H1 (cell line): ENCODE measurements around the gene POFUT2. TPM values are rescaled to one million over a fixed set of nuclear protein-coding genes. Genes with fewer than 3 reads are reported as not detected.

Experiments used
- CTCF ChIA-PET: fragments of 300-600 bp; sonication (Branson Sonifier 250); formaldehyde crosslinking; loops from one replicate; lab custom pipeline; 2021; ENCODE audit not compliant: partially characterized antibody; lab: Charles Lee
- POLR2A ChIA-PET: fragments of 300-600 bp; sonication (Branson Sonifier 250); formaldehyde crosslinking; loops from one replicate; lab custom pipeline; 2021; ENCODE audit warnings: inconsistent platforms; ENCODE audit not compliant: partially characterized antibody; lab: Charles Lee
- DNase-seq, 2 experiments: peaks; one replicate each; pipeline versions ENCODE4 v3.0.0 to v3.0.0-alpha.2; 2010 to 2022; ENCODE audit warnings: low spot score in 2 of 2, low read depth in 1 of 2, mixed read lengths in 1 of 2
- FAIRE-seq: peaks from 2 replicates; lab custom pipeline; 2011; peaks lifted over from hg19 to GRCh38; lab: Jason Lieb, UNC
- H2AFZ ChIP-seq: 2 replicates; pipeline ENCODE4 v1.8.1; 2012; ENCODE audit warnings: low read length, inconsistent platforms
- H2AK5ac ChIP-seq: 2 replicates; pipeline ENCODE4 v1.6.1; 2013; ENCODE audit warnings: low read depth, low read length
- H2BK120ac ChIP-seq: replicated peaks from 2 replicates; pipeline ENCODE3; 2013; ENCODE audit warnings: low read depth, low read length, inconsistent platforms
- H2BK12ac ChIP-seq: 2 replicates; pipeline ENCODE4 v1.6.1; 2013; ENCODE audit warnings: low read depth, low read length
- H2BK15ac ChIP-seq: 2 replicates; pipeline ENCODE4 v1.6.1; 2013; ENCODE audit warnings: low read length
- H2BK20ac ChIP-seq: 2 replicates; pipeline ENCODE4 v1.6.1; 2013; ENCODE audit warnings: low read length
- H2BK5ac ChIP-seq: 2 replicates; pipeline ENCODE4 v1.6.1; 2013; ENCODE audit warnings: low read depth, low read length
- H3K14ac ChIP-seq: 2 replicates; pipeline ENCODE4 v1.6.1; 2013; ENCODE audit warnings: inconsistent platforms; ENCODE audit not compliant: insufficient read length
- H3K18ac ChIP-seq: 2 replicates; pipeline ENCODE4 v1.6.1; 2013; ENCODE audit warnings: low read length; ENCODE audit errors: extremely low read depth
- H3K23ac ChIP-seq: 2 replicates; pipeline ENCODE4 v1.6.1; 2013; ENCODE audit warnings: inconsistent platforms; ENCODE audit not compliant: insufficient read length
- H3K23me2 ChIP-seq: 2 replicates; pipeline ENCODE4 v1.6.1; 2013; ENCODE audit warnings: low read depth, low read length
- H3K27ac ChIP-seq: 2 replicates; pipeline ENCODE4 v1.6.1; 2011; ENCODE audit warnings: low read depth, low read length, inconsistent platforms
- H3K27me3 ChIP-seq, 4 experiments: replicated peaks in 1 of 4; 1 replicate in 1 of 4; 2 replicates in 3 of 4; pipeline versions ENCODE4 v1.6.1 to v1.8.1; 2011 to 2013; ENCODE audit warnings: low read length in 3 of 4, mild to moderate bottlenecking in 3 of 4, inconsistent platforms in 2 of 4, mixed read lengths in 2 of 4, moderate library complexity in 1 of 4; ENCODE audit not compliant: control insufficient read depth in 3 of 4, insufficient read depth in 3 of 4; ENCODE audit errors: extremely low read depth in 1 of 4
- H3K36me3 ChIP-seq, 4 experiments: 2 replicates each; pipeline versions ENCODE4 v1.6.1 to v1.8.1; 2011 to 2013; ENCODE audit warnings: mild to moderate bottlenecking in 4 of 4, low read length in 3 of 4, moderate library complexity in 2 of 4, control low read depth in 1 of 4, inconsistent platforms in 1 of 4; ENCODE audit not compliant: insufficient read depth in 4 of 4, control insufficient read depth in 2 of 4
- H3K4ac ChIP-seq: replicated peaks from 2 replicates; pipeline ENCODE3; 2013; ENCODE audit warnings: low read length, low read depth, mixed read lengths, inconsistent platforms; ENCODE audit not compliant: insufficient read length
- H3K4me1 ChIP-seq, 4 experiments: replicated peaks in 1 of 4; 1 replicate in 1 of 4; 2 replicates in 3 of 4; pipeline versions ENCODE4 v1.6.1 to v1.8.1; 2011 to 2013; ENCODE audit warnings: low read length in 3 of 4, inconsistent platforms in 2 of 4, mixed read lengths in 1 of 4; ENCODE audit not compliant: insufficient read depth in 4 of 4, control insufficient read depth in 3 of 4
- H3K4me2 ChIP-seq, 2 experiments: 2 replicates each; pipeline versions ENCODE4 v1.6.1 to v1.8.1; 2011 to 2013; ENCODE audit warnings: low read depth in 2 of 2, low read length in 2 of 2, control low read depth in 1 of 2, inconsistent platforms in 1 of 2, mild to moderate bottlenecking in 1 of 2; ENCODE audit not compliant: insufficient read depth in 1 of 2
- H3K4me3 ChIP-seq, 4 experiments: fragments of 200-600, 300-600 bp in 1 of 4; sonication (generic), shearing (Covaris generic), sonication (Bioruptor Twin) in 1 of 4; 2 replicates each; pipeline versions ENCODE4 v1.5.1 to v1.8.1; 2011 to 2016; ENCODE audit warnings: low read length in 4 of 4, low read depth in 3 of 4, control low read depth in 2 of 4, inconsistent platforms in 2 of 4, mild to moderate bottlenecking in 2 of 4, mixed read lengths in 1 of 4, moderate library complexity in 1 of 4; ENCODE audit not compliant: insufficient read depth in 2 of 4; ENCODE audit errors: extremely low read depth in 1 of 4
- H3K56ac ChIP-seq: replicated peaks from 2 replicates; pipeline ENCODE3; 2013; ENCODE audit warnings: low read depth, mild to moderate bottlenecking, mixed read lengths, low read length, inconsistent platforms; ENCODE audit not compliant: insufficient read length
- H3K79me1 ChIP-seq: 2 replicates; pipeline ENCODE4 v1.6.1; 2013; ENCODE audit warnings: low read depth, low read length, control low read depth
- H3K79me2 ChIP-seq, 2 experiments: 2 replicates each; pipeline versions ENCODE4 v1.6.1 to v1.8.1; 2012 to 2013; ENCODE audit warnings: low read length in 2 of 2, mild to moderate bottlenecking in 2 of 2, inconsistent platforms in 1 of 2; ENCODE audit not compliant: insufficient read depth in 2 of 2, control insufficient read depth in 1 of 2
- H3K9ac ChIP-seq, 4 experiments: replicated peaks in 1 of 4; 1 replicate in 1 of 4; 2 replicates in 3 of 4; pipeline versions ENCODE4 v1.6.1 to v1.8.1; 2011 to 2013; ENCODE audit warnings: low read depth in 3 of 4, low read length in 3 of 4, control low read depth in 2 of 4, mild to moderate bottlenecking in 2 of 4, moderate library complexity in 2 of 4, inconsistent platforms in 1 of 4; ENCODE audit errors: extremely low read depth in 1 of 4
- H3K9me3 ChIP-seq, 2 experiments: 2 replicates each; pipeline versions ENCODE4 v1.6.1 to v1.8.1; 2012 to 2013; ENCODE audit warnings: mild to moderate bottlenecking in 2 of 2, moderate library complexity in 2 of 2, control low read depth in 1 of 2, inconsistent platforms in 1 of 2, low read depth in 1 of 2, low read length in 1 of 2, mixed read lengths in 1 of 2; ENCODE audit not compliant: insufficient read depth in 2 of 2
- H4K20me1 ChIP-seq, 2 experiments: replicated peaks in 1 of 2; 2 replicates each; pipeline versions ENCODE3 to v1.8.1; 2011 to 2013; ENCODE audit warnings: inconsistent platforms in 2 of 2, low read length in 2 of 2, mild to moderate bottlenecking in 1 of 2; ENCODE audit not compliant: insufficient read depth in 2 of 2, control insufficient read depth in 1 of 2
- H4K5ac ChIP-seq: 2 replicates; pipeline ENCODE4 v1.6.1; 2013; ENCODE audit warnings: low read length, low read depth, mixed read lengths, inconsistent platforms; ENCODE audit not compliant: insufficient read length
- H4K8ac ChIP-seq: 2 replicates; pipeline ENCODE4 v1.8.0; 2013; ENCODE audit warnings: mild to moderate bottlenecking, moderate library complexity, low read length, inconsistent platforms; ENCODE audit not compliant: insufficient read depth; ENCODE audit errors: extremely low read depth
- H4K91ac ChIP-seq: replicated peaks from 2 replicates; pipeline ENCODE3; 2013; ENCODE audit warnings: low read length, mixed read lengths, inconsistent platforms; ENCODE audit not compliant: insufficient read length
- ASH2L ChIP-seq: fragments of 200-600, 300-600 bp; sonication (generic); IDR thresholded peaks from one replicate; pipeline ENCODE4 v1.7.1; 2017; ENCODE audit warnings: low read length
- CBX5 ChIP-seq: fragments of 300-800, 300-1000 bp; sonication (generic); IDR thresholded peaks from 2 replicates; pipeline ENCODE4 v1.7.1; 2016; ENCODE audit warnings: antibody characterized with exemption, low read length, low read depth
- CTCF ChIP-seq, 3 experiments: IDR thresholded peaks; 1 replicate in 2 of 3; 2 replicates in 1 of 3; pipeline versions ENCODE4 v1.5.1 to v1.6.1; 2011; ENCODE audit warnings: low read length in 3 of 3, mild to moderate bottlenecking in 3 of 3, inconsistent platforms in 2 of 3, low read depth in 1 of 3, moderate library complexity in 1 of 3; ENCODE audit not compliant: insufficient read depth in 1 of 3; ENCODE audit errors: control extremely low read depth in 1 of 3
- EGR1 ChIP-seq: IDR thresholded peaks from 2 replicates; pipeline ENCODE4 v1.6.1; 2011; ENCODE audit warnings: low read depth, low read length, borderline replicate concordance
- MAFK ChIP-seq: IDR thresholded peaks from 2 replicates; pipeline ENCODE4 v1.6.1; 2012; ENCODE audit warnings: low read depth, mild to moderate bottlenecking, improper control_type of control experiment, low read length
- SRF ChIP-seq: IDR thresholded peaks from 2 replicates; pipeline ENCODE4 v1.6.1; 2011; ENCODE audit warnings: mild to moderate bottlenecking, low read depth, low read length, moderate library complexity
- TEAD4 ChIP-seq: IDR thresholded peaks from 2 replicates; pipeline ENCODE4 v1.6.1; 2012; ENCODE audit warnings: low read depth, low read length, inconsistent platforms, mixed read lengths
- WGBS, 2 experiments: shearing (Covaris generic) in 1 of 2; methylation state at CpG; one replicate each; pipeline versions ENCODE4 v1.1.6 to v1.1.7; 2013 to 2015; ENCODE audit warnings: low lambda C conversion rate in 2 of 2, mixed read lengths in 2 of 2, inconsistent platforms in 1 of 2, low coverage in 1 of 2, missing lambda C conversion rate in 1 of 2; ENCODE audit not compliant: insufficient replicate concordance in 2 of 2, insufficient coverage in 1 of 2, insufficient read length in 1 of 2; ENCODE audit errors: extremely low coverage in 1 of 2, missing lambda C conversion rate in 1 of 2; 5-methylcytosine and 5-hydroxymethylcytosine counted together
- polyA plus RNA-seq, 7 experiments: library from polyadenylated mRNA; depleted of rRNA in 3 of 7; stranded (reverse) in 5 of 7; unstranded in 2 of 7; fragments of >200 nt in 5 of 7; fragments of 200-250 nt in 2 of 7; gene quantifications; 1 replicate in 5 of 7; 2 replicates in 1 of 7; 4 replicates in 1 of 7; pipeline versions ENCODE4 v1.2.1 to v1.2.3, GENCODE V29; 2011 to 2013; ENCODE audit warnings: missing spikeins in 2 of 7, mixed read lengths in 2 of 7
- total RNA-seq: library from RNA; stranded (reverse); fragmentation: NEBNext Ultra II Directional; extraction: Animal tissue kit (Norgen Biotek cat#: 25700); gene quantifications from 2 replicates; pipeline ENCODE4 v1.2.1, GENCODE V29; 2021

The POFUT2 gene
- total and polyA plus RNA-seq, 2 of the 8 experiments (the other 6 are each of a cell fraction or from before 2014, with no cell fraction given): 13.7 to 32.1 TPM

GRCh38 chr21:45290948-45291612, 3.4 kb upstream of the POFUT2 start:
- POLR2A ChIA-PET: interaction anchor here (1.2 kb wide), 1 partner anchor 19 kb away, joined by 3 read pairs; no protein-coding TSS in a partner anchor
- FAIRE-seq: no peak
- Histone ChIP-seq H3K4me1 (peaks cover 0 to 26% (median 12%) of the 10 kb centered on the region in 4 experiments; a peak in 5 of 7 replicates), H3K4ac (no peak overlapping the region), H3K9ac (no peak overlapping the region), H4K8ac (no peak overlapping the region; the same call in 1 of the 2 replicates), H3K9me3 (no peaks in the 10 kb centered on the region), H3K18ac (no peak overlapping the region), H3K56ac (no peak overlapping the region), H2BK15ac (no peak overlapping the region), H2BK20ac (no peak overlapping the region), H3K14ac (no peak overlapping the region), H2BK5ac (no peak overlapping the region), H3K23ac (no peak overlapping the region), H2BK12ac (no peak overlapping the region), H4K20me1 (peaks cover 4 to 10% of the 10 kb centered on the region in 2 experiments), H2AK5ac (no peak overlapping the region), H3K27ac (no peak overlapping the region), H2BK120ac (no peak overlapping the region), H4K91ac (no peak overlapping the region), H3K4me2 (no peak overlapping the region), H2AFZ (no peak overlapping the region), H3K23me2 (peaks cover 8% of the 10 kb centered on the region; the same call in 1 of the 2 replicates), H3K79me1 (no peaks in the 10 kb centered on the region; the same call in 1 of the 2 replicates), H3K4me3 (no peak overlapping the region), H3K79me2 (peaks cover 0 to 11% of the 10 kb centered on the region in 2 experiments; a peak in 2 of 4 replicates), H4K5ac (no peak overlapping the region), H3K27me3 (no peaks in the 10 kb centered on the region), H3K36me3 (0 out of 8 replicates have a peak, but pooled peaks cover 0 to under 1% (median 0%) of the 10 kb centered on the region in 4 experiments)
- 84% methylated on average over 14 of the region's 14 CpGs; no CpG with 5 or more reads in 1 of the 2 experiments for WGBS, 2 experiments
- DNase-seq: peak in 1 of 2 experiments; percentile 32
- TF ChIP-seq MAFK (no peak), CBX5 (no peak), CTCF (IDR thresholded peaks at IDR 0.05; ENCODE audit: control extremely low read depth in 1 of 3, insufficient read depth in 1 of 3, low read depth in 1 of 3, low read length in 3 of 3) (no peak), SRF (no peak), ASH2L (no peak), EGR1 (no peak), TEAD4 (no peak)
- CTCF ChIA-PET: interaction anchor here (0.6 to 5.9 kb wide), 17 partner anchors 9 to 530 kb away, joined by 3 to 52 read pairs (median 7); no protein-coding TSS in a partner anchor
